ENCODE data around the gene STXBP1.

Gene STXBP1

GRCh38 chr9:127716412-127716811 lies 104.3 kb downstream of the STXBP1 start:
- Histone ChIP-seq H4K20me1 (ENCODE audit: control insufficient read depth, insufficient read depth, low read depth, low read length) (no peaks in the 10 kb centered on the region), H3K27ac (ENCODE audit: low read depth, low read length) (no peak overlapping the region), H3F3A (ENCODE audit: control insufficient read depth, insufficient read depth) (no peaks in the 10 kb centered on the region), H3K4me2 (ENCODE audit: low read length) (peak overlapping the region; percentile 96), H3K4me3 (ENCODE audit: low read length) (peak overlapping the region; percentile 93), H3K4me1 (ENCODE audit: control insufficient read depth, low read length) (peaks cover 23% of the 10 kb centered on the region), H3K9me3 (ENCODE audit: control insufficient read depth, insufficient read depth, low read length) (no peaks in the 10 kb centered on the region), H3K9me2 (replicated peaks; ENCODE audit: control insufficient read depth, low read length) (no peaks in the 10 kb centered on the region), H3K79me2 (ENCODE audit: control insufficient read depth, low read length) (no peaks in the 10 kb centered on the region), H3K27me3 (ENCODE audit: control insufficient read depth, low read length) (no peaks in the 10 kb centered on the region), H3K36me3 (ENCODE audit: control insufficient read depth, low read length) (no peaks in the 10 kb centered on the region)
- TF ChIP-seq EZH2phosphoT487 (IDR thresholded peaks at IDR 0.05; ENCODE audit: borderline replicate concordance, low read length): no peak

GRCh38 chr9:127717766-127718165 lies 105.7 kb downstream of the STXBP1 start:
- no peak overlapping the region for H3K4me2 ChIP-seq (ENCODE audit: low read length)
- H3K27me3 ChIP-seq (ENCODE audit: control insufficient read depth, low read length): 0 out of 2 replicates have a peak, but pooled peaks cover 3% of the 10 kb centered on the region
- no peaks in the 10 kb centered on the region for H3K9me3 ChIP-seq (ENCODE audit: control insufficient read depth, insufficient read depth, low read length)
- peaks cover 23% of the 10 kb centered on the region for H3K4me1 ChIP-seq (ENCODE audit: control insufficient read depth, low read length)
- no peak overlapping the region for H3K4me3 ChIP-seq (ENCODE audit: low read length)
- H4K20me1 ChIP-seq (ENCODE audit: control insufficient read depth, insufficient read depth, low read depth, low read length): no peaks in the 10 kb centered on the region
- no peak overlapping the region for H3K27ac ChIP-seq (ENCODE audit: low read depth, low read length)
- no peaks in the 10 kb centered on the region for H3K36me3 ChIP-seq (ENCODE audit: control insufficient read depth, low read length)
- TF ChIP-seq CTCF (IDR thresholded peaks at IDR 0.05; ENCODE audit: low read depth, low read length, poor library complexity, severe bottlenecking): no peak
- TF ChIP-seq EZH2phosphoT487 (IDR thresholded peaks at IDR 0.05; ENCODE audit: borderline replicate concordance, low read length): no peak
- no peaks in the 10 kb centered on the region for H3K79me2 ChIP-seq (ENCODE audit: control insufficient read depth, low read length)
- H3F3A ChIP-seq (ENCODE audit: control insufficient read depth, insufficient read depth): no peaks in the 10 kb centered on the region
- no peaks in the 10 kb centered on the region for H3K9me2 ChIP-seq (replicated peaks; ENCODE audit: control insufficient read depth, low read length)

GRCh38 chr9:127720031-127720864 lies 108.2 kb downstream of the STXBP1 start:
- Histone ChIP-seq H3K4me1 (ENCODE audit: control insufficient read depth, low read length) (peaks cover 23% of the 10 kb centered on the region), H3K36me3 (ENCODE audit: control insufficient read depth, low read length) (no peaks in the 10 kb centered on the region), H3K27me3 (ENCODE audit: control insufficient read depth, low read length) (0 out of 2 replicates have a peak, but pooled peaks cover 3% of the 10 kb centered on the region), H3K4me3 (ENCODE audit: low read length) (no peak overlapping the region), H3K79me2 (ENCODE audit: control insufficient read depth, low read length) (no peaks in the 10 kb centered on the region), H3K9me2 (replicated peaks; ENCODE audit: control insufficient read depth, low read length) (no peaks in the 10 kb centered on the region), H3K27ac (ENCODE audit: low read depth, low read length) (no peak overlapping the region), H3K4me2 (ENCODE audit: low read length) (no peak overlapping the region), H3F3A (ENCODE audit: control insufficient read depth, insufficient read depth) (no peaks in the 10 kb centered on the region), H4K20me1 (ENCODE audit: control insufficient read depth, insufficient read depth, low read depth, low read length) (no peaks in the 10 kb centered on the region), H3K9me3 (ENCODE audit: control insufficient read depth, insufficient read depth, low read length) (no peaks in the 10 kb centered on the region)
- TF ChIP-seq EZH2phosphoT487 (IDR thresholded peaks at IDR 0.05; ENCODE audit: borderline replicate concordance, low read length) (no peak), CTCF (IDR thresholded peaks at IDR 0.05; ENCODE audit: low read depth, low read length, poor library complexity, severe bottlenecking) (no peak)

GRCh38 chr9:127720865-127721227 lies 108.8 kb downstream of the STXBP1 start:
- no peaks in the 10 kb centered on the region for H3F3A ChIP-seq (ENCODE audit: control insufficient read depth, insufficient read depth)
- H3K27me3 ChIP-seq (ENCODE audit: control insufficient read depth, low read length): 0 out of 2 replicates have a peak, but pooled peaks cover 3% of the 10 kb centered on the region
- no peaks in the 10 kb centered on the region for H3K79me2 ChIP-seq (ENCODE audit: control insufficient read depth, low read length)
- H3K9me2 ChIP-seq (replicated peaks; ENCODE audit: control insufficient read depth, low read length): no peaks in the 10 kb centered on the region
- H3K36me3 ChIP-seq (ENCODE audit: control insufficient read depth, low read length): no peaks in the 10 kb centered on the region
- no peak overlapping the region for H3K4me3 ChIP-seq (ENCODE audit: low read length)
- no peak overlapping the region for H3K4me2 ChIP-seq (ENCODE audit: low read length)
- H4K20me1 ChIP-seq (ENCODE audit: control insufficient read depth, insufficient read depth, low read depth, low read length): no peaks in the 10 kb centered on the region
- TF ChIP-seq CTCF (IDR thresholded peaks at IDR 0.05; ENCODE audit: low read depth, low read length, poor library complexity, severe bottlenecking): no peak
- no peak for TF ChIP-seq EZH2phosphoT487 (IDR thresholded peaks at IDR 0.05; ENCODE audit: borderline replicate concordance, low read length)
- no peak overlapping the region for H3K27ac ChIP-seq (ENCODE audit: low read depth, low read length)
- H3K9me3 ChIP-seq (ENCODE audit: control insufficient read depth, insufficient read depth, low read length): no peaks in the 10 kb centered on the region
- peaks cover 23% of the 10 kb centered on the region for H3K4me1 ChIP-seq (ENCODE audit: control insufficient read depth, low read length)
